Measurements from ENCODE around the gene WFIKKN2.

The WFIKKN2 gene

GRCh38 chr17:50793007-50793406, 42.4 kb upstream of the WFIKKN2 start:
- no peak for TF ChIP-seq MAX (IDR thresholded peaks at IDR 0.05)
- no peak for TF ChIP-seq EP300 (IDR thresholded peaks at IDR 0.05; ENCODE audit: borderline replicate concordance)
- TF ChIP-seq USF1 (IDR thresholded peaks at IDR 0.05), result no peak

DNA sequence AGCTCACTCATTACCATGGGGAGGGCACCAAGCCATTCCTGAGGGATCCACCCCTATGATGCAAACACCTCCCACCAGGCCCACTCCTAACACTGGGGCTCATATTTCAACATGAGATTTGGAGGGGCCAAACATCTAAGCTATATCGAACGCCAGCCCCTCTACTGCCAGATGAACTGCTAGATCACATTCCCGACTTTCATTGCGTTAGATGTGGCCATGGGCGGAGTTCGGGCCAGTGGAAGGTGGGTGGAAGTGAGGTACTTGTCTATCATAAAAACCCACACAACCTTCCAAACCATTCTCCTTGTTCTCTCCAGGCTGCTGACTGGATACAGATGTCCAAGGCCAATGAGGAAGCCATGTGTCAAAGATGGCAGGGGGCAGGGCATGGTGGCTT, 41.0 kb upstream of the WFIKKN2 start:
- TF ChIP-seq EGR1 (IDR thresholded peaks at IDR 0.05), result no peak
- TF ChIP-seq FOXM1 (IDR thresholded peaks at IDR 0.05; ENCODE audit: borderline replicate concordance, low read depth), result no peak
- TF ChIP-seq USF1 (IDR thresholded peaks at IDR 0.05), result no peak
- no peak for TF ChIP-seq CEBPB (IDR thresholded peaks at IDR 0.05)
- TF ChIP-seq YY1 (IDR thresholded peaks at IDR 0.05; ENCODE audit: low read depth), result no peak
- TF ChIP-seq NFIC (IDR thresholded peaks at IDR 0.05), result no peak
- no peak for TF ChIP-seq TAF1 (IDR thresholded peaks at IDR 0.05; ENCODE audit: low read depth)
- no peak for TF ChIP-seq ZBTB7A (IDR thresholded peaks at IDR 0.05; ENCODE audit: low read depth)
- no peak for TF ChIP-seq EP300 (IDR thresholded peaks at IDR 0.05; ENCODE audit: borderline replicate concordance)
- TF ChIP-seq TCF12 (IDR thresholded peaks at IDR 0.05; ENCODE audit: low read depth), result no peak
- no peak for TF ChIP-seq TEAD4 (IDR thresholded peaks at IDR 0.05)

DNA sequence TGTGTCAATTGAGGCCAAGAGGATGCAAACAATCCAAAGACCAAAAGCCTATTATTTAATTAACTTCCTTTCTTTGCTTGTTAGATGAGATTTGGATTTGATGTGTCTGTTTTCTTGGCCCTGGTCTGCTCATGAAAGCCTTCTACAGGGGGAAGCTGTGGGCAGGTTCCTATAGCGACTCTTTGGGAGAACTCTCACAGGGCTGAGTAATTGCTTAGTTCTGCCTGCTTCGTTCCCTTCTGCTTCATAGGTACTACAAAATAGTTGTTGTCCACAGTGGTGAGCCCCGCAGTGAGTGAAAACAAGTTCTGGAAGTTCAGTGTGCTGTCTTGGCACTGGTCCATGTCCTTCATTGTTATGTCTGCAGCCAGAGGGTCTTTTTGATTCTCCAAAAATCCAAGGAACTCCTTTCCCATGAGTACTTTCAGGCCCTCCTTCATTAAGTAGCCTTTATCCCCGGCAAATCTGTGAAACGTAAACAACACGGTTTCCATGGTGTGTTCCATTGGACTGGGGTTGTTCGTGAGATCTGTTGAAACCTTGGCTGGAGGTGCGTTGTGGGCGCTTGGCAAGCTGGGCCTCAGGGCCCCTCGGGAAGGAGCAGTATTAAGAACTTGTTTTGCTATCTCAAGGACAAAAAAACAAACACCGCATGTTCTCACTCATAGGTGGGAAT, 38.1 kb upstream of the WFIKKN2 start:
- TF ChIP-seq NFIC (IDR thresholded peaks at IDR 0.05), result no peak

DNA sequence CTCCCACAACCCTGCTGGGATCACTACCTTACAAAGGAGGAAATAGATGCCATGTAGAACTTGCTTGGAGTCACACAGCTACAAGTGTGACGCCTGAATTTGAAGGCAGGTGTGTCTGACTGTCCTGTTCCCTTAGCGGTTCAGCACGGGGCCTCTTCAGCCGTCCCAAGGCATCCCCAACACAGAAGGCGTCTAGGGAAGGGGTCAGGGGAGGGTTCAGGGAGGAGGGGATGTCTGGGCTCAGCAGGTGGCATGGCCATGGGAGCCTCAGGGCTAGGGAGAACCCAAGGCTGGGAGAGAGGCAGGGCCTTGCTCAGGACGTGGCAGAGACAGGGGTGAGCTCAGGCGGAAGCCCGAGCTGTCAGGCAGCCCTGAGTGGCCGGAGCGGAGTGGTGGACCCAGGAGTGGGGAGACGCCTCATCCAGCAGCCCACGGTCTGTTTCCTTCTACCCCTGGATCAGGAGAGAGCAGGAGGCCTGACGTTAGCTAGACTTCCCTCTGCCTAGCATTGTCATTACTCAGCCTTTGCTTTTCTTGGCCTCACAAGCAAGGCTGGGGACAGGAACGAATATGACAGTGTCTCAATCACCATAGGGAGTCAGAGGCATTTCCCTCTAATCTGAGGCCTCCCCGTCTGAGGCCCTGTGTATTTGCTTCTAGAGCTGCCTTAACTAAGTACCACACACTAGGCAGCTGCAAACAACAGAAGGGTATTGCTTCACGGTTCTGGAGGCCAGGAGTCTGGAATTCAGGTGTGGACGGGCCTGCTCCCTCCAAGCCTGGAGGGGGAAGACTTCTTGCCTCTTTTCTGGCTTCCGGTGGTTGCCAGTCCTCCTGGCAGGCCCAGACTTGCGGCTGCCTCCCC, 36.7 kb upstream of the WFIKKN2 start:
- no peak for TF ChIP-seq EGR1 (IDR thresholded peaks at IDR 0.05)
- TF ChIP-seq YY1 (IDR thresholded peaks at IDR 0.05; ENCODE audit: low read depth), result no peak
- no peak for TF ChIP-seq USF1 (IDR thresholded peaks at IDR 0.05)
- TF ChIP-seq REST (IDR thresholded peaks at IDR 0.05; ENCODE audit: low read depth), result no peak
- TF ChIP-seq EP300 (IDR thresholded peaks at IDR 0.05; ENCODE audit: borderline replicate concordance), result no peak
- TF ChIP-seq CREB1 (IDR thresholded peaks at IDR 0.05; ENCODE audit: low read depth), result no peak
- TF ChIP-seq RAD21 (IDR thresholded peaks at IDR 0.05; ENCODE audit: low read depth), result no peak
- TF ChIP-seq TAF1 (IDR thresholded peaks at IDR 0.05; ENCODE audit: low read depth), result no peak
- no peak for TF ChIP-seq MAX (IDR thresholded peaks at IDR 0.05)
- TF ChIP-seq ZBTB7A (IDR thresholded peaks at IDR 0.05; ENCODE audit: low read depth), result no peak
- TF ChIP-seq TCF12 (IDR thresholded peaks at IDR 0.05; ENCODE audit: low read depth), result no peak
- no peak for TF ChIP-seq TEAD4 (IDR thresholded peaks at IDR 0.05)
- TF ChIP-seq NFIC (IDR thresholded peaks at IDR 0.05), result no peak
- no peak for TF ChIP-seq FOXM1 (IDR thresholded peaks at IDR 0.05; ENCODE audit: borderline replicate concordance, low read depth)
- no peak for TF ChIP-seq CEBPB (IDR thresholded peaks at IDR 0.05)

DNA sequence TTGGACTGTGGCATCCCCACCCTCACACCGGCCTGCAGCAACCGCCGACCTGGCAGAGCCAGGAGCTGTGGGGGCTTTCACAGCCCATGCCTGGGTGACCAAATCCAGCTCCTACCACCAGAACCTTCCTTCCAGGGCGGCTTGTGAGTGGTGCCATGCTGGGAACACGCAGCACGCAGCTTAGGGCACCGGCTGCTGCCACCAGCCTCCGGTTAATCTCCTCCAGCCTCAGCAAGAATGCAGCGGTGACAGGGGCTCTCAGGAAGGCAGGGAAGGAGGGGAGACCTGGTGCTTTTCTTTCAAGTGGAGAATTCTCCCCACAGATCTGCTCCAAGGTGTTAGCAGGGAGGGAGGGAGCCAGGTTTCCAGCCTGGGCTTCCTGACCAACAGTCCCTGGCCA, 35.8 kb upstream of the WFIKKN2 start:
- no peak for TF ChIP-seq TAF1 (IDR thresholded peaks at IDR 0.05; ENCODE audit: low read depth)

DNA sequence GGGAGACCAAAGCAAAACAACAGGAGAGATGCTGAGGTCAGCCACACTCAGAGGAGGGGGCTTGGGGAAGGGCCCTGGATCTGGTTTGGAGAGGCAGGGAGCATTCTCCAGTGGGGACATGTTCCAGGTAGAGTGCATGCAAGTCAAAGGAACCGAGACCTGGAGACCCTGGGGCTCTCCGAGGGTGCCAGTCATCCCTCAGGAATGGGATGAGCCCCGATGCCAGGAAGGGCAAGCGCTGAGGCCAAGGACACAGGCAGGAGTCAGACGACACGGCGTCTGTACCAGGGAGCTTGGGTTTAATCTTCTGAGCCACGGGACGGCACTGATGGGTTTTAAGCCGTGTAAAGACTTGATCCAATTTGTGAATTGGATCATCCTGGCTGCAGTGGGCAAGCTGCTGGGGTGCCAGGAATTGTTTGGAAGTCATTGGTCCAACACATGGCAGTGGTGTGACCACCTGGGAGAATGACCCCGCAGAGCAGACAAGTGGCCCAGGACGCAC, 35.1 kb upstream of the WFIKKN2 start:
- TF ChIP-seq TEAD4 (IDR thresholded peaks at IDR 0.05), result no peak

DNA sequence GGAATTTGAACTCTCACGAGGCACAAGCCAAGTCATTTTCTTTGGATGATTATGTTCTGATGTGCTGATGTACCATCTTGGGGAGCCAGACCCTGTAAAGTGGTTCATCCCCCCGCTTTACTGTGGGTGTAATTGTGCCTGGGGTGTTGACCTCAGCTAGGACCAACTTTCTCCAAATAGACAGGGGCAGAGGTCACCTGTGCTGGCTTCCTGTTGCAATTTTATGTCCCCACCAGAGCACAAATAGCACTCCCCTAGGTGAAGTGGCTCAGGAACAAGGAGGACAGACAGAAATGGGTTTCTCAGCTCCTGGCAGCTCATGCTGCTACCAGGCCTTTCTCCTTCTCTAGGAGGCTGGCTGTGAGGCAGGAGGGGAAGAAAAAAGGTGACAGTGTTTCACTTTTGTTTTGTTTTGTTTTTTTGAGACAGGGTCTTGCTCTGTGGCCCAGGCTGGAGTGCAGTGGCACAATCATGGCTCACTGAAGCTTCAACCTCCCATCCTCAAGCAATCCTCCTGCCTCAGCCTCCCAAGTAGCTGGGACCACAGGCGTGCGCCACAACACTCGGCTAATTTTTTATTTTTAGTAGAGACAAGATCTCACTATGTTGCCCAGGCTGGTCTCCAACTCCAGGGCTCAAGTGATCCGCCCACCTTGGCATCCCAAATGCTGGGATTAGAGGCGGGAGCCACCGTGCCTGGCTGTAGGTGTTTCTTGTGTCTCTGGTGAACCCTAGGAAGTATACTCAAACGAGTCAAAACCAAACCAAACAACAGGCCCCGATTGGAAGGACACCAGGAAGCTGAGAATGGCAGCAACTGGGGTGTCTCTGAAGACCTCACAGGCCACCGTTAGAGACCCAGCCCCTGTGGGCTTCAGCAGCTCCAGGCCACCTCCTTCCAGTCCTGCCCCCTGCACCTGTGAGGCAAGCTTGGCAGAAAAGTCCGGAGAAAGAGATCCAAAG, 32.5 kb upstream of the WFIKKN2 start:
- TF ChIP-seq CEBPB (IDR thresholded peaks at IDR 0.05), result no peak
- no peak for TF ChIP-seq TAF1 (IDR thresholded peaks at IDR 0.05; ENCODE audit: low read depth)
- no peak for TF ChIP-seq EGR1 (IDR thresholded peaks at IDR 0.05)
- no peak for TF ChIP-seq USF1 (IDR thresholded peaks at IDR 0.05)
